Measurements from ENCODE around the gene EIF4G3.

GRCh38 chr1:20848162-20848561, 328.5 kb downstream of the EIF4G3 start:
- TF ChIP-seq ZFP30 (CRISPR knock-in tag; IDR thresholded peaks at IDR 0.05; ENCODE audit: borderline replicate concordance): no peak
- TF ChIP-seq ZNF3 (CRISPR knock-in tag; IDR thresholded peaks at IDR 0.05): no peak
- no peak for TF ChIP-seq TEAD4 (IDR thresholded peaks at IDR 0.05; ENCODE audit: low read length)
- TF ChIP-seq TEAD4 (CRISPR knock-in tag; IDR thresholded peaks at IDR 0.05; ENCODE audit: borderline replicate concordance): no peak
- TF ChIP-seq HNRNPL (IDR thresholded peaks at IDR 0.05; ENCODE audit: low read depth, low read length): no peak
- no peak for TF ChIP-seq PHF8 (IDR thresholded peaks at IDR 0.05; ENCODE audit: borderline replicate concordance, low read length)

Data from K562 (cell line).